H1 (cell line): ENCODE data around the gene RPL7L1. TPM values are rescaled to one million over a fixed set of nuclear protein-coding genes. Genes with fewer than 3 reads are reported as not detected.

Experiments used
- CTCF ChIA-PET: fragments of 300-600 bp; sonication (Branson Sonifier 250); formaldehyde crosslinking; loops from one replicate; lab custom pipeline; 2021; ENCODE audit not compliant: partially characterized antibody; lab: Charles Lee
- POLR2A ChIA-PET: fragments of 300-600 bp; sonication (Branson Sonifier 250); formaldehyde crosslinking; loops from one replicate; lab custom pipeline; 2021; ENCODE audit warnings: inconsistent platforms; ENCODE audit not compliant: partially characterized antibody; lab: Charles Lee
- DNase-seq, 2 experiments: peaks; one replicate each; pipeline versions ENCODE4 v3.0.0 to v3.0.0-alpha.2; 2010 to 2022; ENCODE audit warnings: low spot score in 2 of 2, low read depth in 1 of 2, mixed read lengths in 1 of 2
- FAIRE-seq: peaks from 2 replicates; lab custom pipeline; 2011; peaks lifted over from hg19 to GRCh38; lab: Jason Lieb, UNC
- H2AFZ ChIP-seq: 2 replicates; pipeline ENCODE4 v1.8.1; 2012; ENCODE audit warnings: low read length, inconsistent platforms
- H2AK5ac ChIP-seq: 2 replicates; pipeline ENCODE4 v1.6.1; 2013; ENCODE audit warnings: low read depth, low read length
- H2BK120ac ChIP-seq: replicated peaks from 2 replicates; pipeline ENCODE3; 2013; ENCODE audit warnings: low read depth, low read length, inconsistent platforms
- H2BK12ac ChIP-seq: 2 replicates; pipeline ENCODE4 v1.6.1; 2013; ENCODE audit warnings: low read depth, low read length
- H2BK15ac ChIP-seq: 2 replicates; pipeline ENCODE4 v1.6.1; 2013; ENCODE audit warnings: low read length
- H2BK20ac ChIP-seq: 2 replicates; pipeline ENCODE4 v1.6.1; 2013; ENCODE audit warnings: low read length
- H2BK5ac ChIP-seq: 2 replicates; pipeline ENCODE4 v1.6.1; 2013; ENCODE audit warnings: low read depth, low read length
- H3K14ac ChIP-seq: 2 replicates; pipeline ENCODE4 v1.6.1; 2013; ENCODE audit warnings: inconsistent platforms; ENCODE audit not compliant: insufficient read length
- H3K18ac ChIP-seq: 2 replicates; pipeline ENCODE4 v1.6.1; 2013; ENCODE audit warnings: low read length; ENCODE audit errors: extremely low read depth
- H3K23ac ChIP-seq: 2 replicates; pipeline ENCODE4 v1.6.1; 2013; ENCODE audit warnings: inconsistent platforms; ENCODE audit not compliant: insufficient read length
- H3K23me2 ChIP-seq: 2 replicates; pipeline ENCODE4 v1.6.1; 2013; ENCODE audit warnings: low read depth, low read length
- H3K27ac ChIP-seq: 2 replicates; pipeline ENCODE4 v1.6.1; 2011; ENCODE audit warnings: low read depth, low read length, inconsistent platforms
- H3K27me3 ChIP-seq, 4 experiments: replicated peaks in 1 of 4; 1 replicate in 1 of 4; 2 replicates in 3 of 4; pipeline versions ENCODE4 v1.6.1 to v1.8.1; 2011 to 2013; ENCODE audit warnings: low read length in 3 of 4, mild to moderate bottlenecking in 3 of 4, inconsistent platforms in 2 of 4, mixed read lengths in 2 of 4, moderate library complexity in 1 of 4; ENCODE audit not compliant: control insufficient read depth in 3 of 4, insufficient read depth in 3 of 4; ENCODE audit errors: extremely low read depth in 1 of 4
- H3K36me3 ChIP-seq, 4 experiments: 2 replicates each; pipeline versions ENCODE4 v1.6.1 to v1.8.1; 2011 to 2013; ENCODE audit warnings: mild to moderate bottlenecking in 4 of 4, low read length in 3 of 4, moderate library complexity in 2 of 4, control low read depth in 1 of 4, inconsistent platforms in 1 of 4; ENCODE audit not compliant: insufficient read depth in 4 of 4, control insufficient read depth in 2 of 4
- H3K4ac ChIP-seq: replicated peaks from 2 replicates; pipeline ENCODE3; 2013; ENCODE audit warnings: low read length, low read depth, mixed read lengths, inconsistent platforms; ENCODE audit not compliant: insufficient read length
- H3K4me1 ChIP-seq, 4 experiments: replicated peaks in 1 of 4; 1 replicate in 1 of 4; 2 replicates in 3 of 4; pipeline versions ENCODE4 v1.6.1 to v1.8.1; 2011 to 2013; ENCODE audit warnings: low read length in 3 of 4, inconsistent platforms in 2 of 4, mixed read lengths in 1 of 4; ENCODE audit not compliant: insufficient read depth in 4 of 4, control insufficient read depth in 3 of 4
- H3K4me2 ChIP-seq, 2 experiments: 2 replicates each; pipeline versions ENCODE4 v1.6.1 to v1.8.1; 2011 to 2013; ENCODE audit warnings: low read depth in 2 of 2, low read length in 2 of 2, control low read depth in 1 of 2, inconsistent platforms in 1 of 2, mild to moderate bottlenecking in 1 of 2; ENCODE audit not compliant: insufficient read depth in 1 of 2
- H3K4me3 ChIP-seq, 4 experiments: fragments of 200-600, 300-600 bp in 1 of 4; sonication (generic), shearing (Covaris generic), sonication (Bioruptor Twin) in 1 of 4; 2 replicates each; pipeline versions ENCODE4 v1.5.1 to v1.8.1; 2011 to 2016; ENCODE audit warnings: low read length in 4 of 4, low read depth in 3 of 4, control low read depth in 2 of 4, inconsistent platforms in 2 of 4, mild to moderate bottlenecking in 2 of 4, mixed read lengths in 1 of 4, moderate library complexity in 1 of 4; ENCODE audit not compliant: insufficient read depth in 2 of 4; ENCODE audit errors: extremely low read depth in 1 of 4
- H3K56ac ChIP-seq: replicated peaks from 2 replicates; pipeline ENCODE3; 2013; ENCODE audit warnings: low read depth, mild to moderate bottlenecking, mixed read lengths, low read length, inconsistent platforms; ENCODE audit not compliant: insufficient read length
- H3K79me1 ChIP-seq: 2 replicates; pipeline ENCODE4 v1.6.1; 2013; ENCODE audit warnings: low read depth, low read length, control low read depth
- H3K79me2 ChIP-seq, 2 experiments: 2 replicates each; pipeline versions ENCODE4 v1.6.1 to v1.8.1; 2012 to 2013; ENCODE audit warnings: low read length in 2 of 2, mild to moderate bottlenecking in 2 of 2, inconsistent platforms in 1 of 2; ENCODE audit not compliant: insufficient read depth in 2 of 2, control insufficient read depth in 1 of 2
- H3K9ac ChIP-seq, 4 experiments: replicated peaks in 1 of 4; 1 replicate in 1 of 4; 2 replicates in 3 of 4; pipeline versions ENCODE4 v1.6.1 to v1.8.1; 2011 to 2013; ENCODE audit warnings: low read depth in 3 of 4, low read length in 3 of 4, control low read depth in 2 of 4, mild to moderate bottlenecking in 2 of 4, moderate library complexity in 2 of 4, inconsistent platforms in 1 of 4; ENCODE audit errors: extremely low read depth in 1 of 4
- H3K9me3 ChIP-seq, 2 experiments: 2 replicates each; pipeline versions ENCODE4 v1.6.1 to v1.8.1; 2012 to 2013; ENCODE audit warnings: mild to moderate bottlenecking in 2 of 2, moderate library complexity in 2 of 2, control low read depth in 1 of 2, inconsistent platforms in 1 of 2, low read depth in 1 of 2, low read length in 1 of 2, mixed read lengths in 1 of 2; ENCODE audit not compliant: insufficient read depth in 2 of 2
- H4K20me1 ChIP-seq, 2 experiments: replicated peaks in 1 of 2; 2 replicates each; pipeline versions ENCODE3 to v1.8.1; 2011 to 2013; ENCODE audit warnings: inconsistent platforms in 2 of 2, low read length in 2 of 2, mild to moderate bottlenecking in 1 of 2; ENCODE audit not compliant: insufficient read depth in 2 of 2, control insufficient read depth in 1 of 2
- H4K5ac ChIP-seq: 2 replicates; pipeline ENCODE4 v1.6.1; 2013; ENCODE audit warnings: low read length, low read depth, mixed read lengths, inconsistent platforms; ENCODE audit not compliant: insufficient read length
- H4K8ac ChIP-seq: 2 replicates; pipeline ENCODE4 v1.8.0; 2013; ENCODE audit warnings: mild to moderate bottlenecking, moderate library complexity, low read length, inconsistent platforms; ENCODE audit not compliant: insufficient read depth; ENCODE audit errors: extremely low read depth
- H4K91ac ChIP-seq: replicated peaks from 2 replicates; pipeline ENCODE3; 2013; ENCODE audit warnings: low read length, mixed read lengths, inconsistent platforms; ENCODE audit not compliant: insufficient read length
- EGR1 ChIP-seq: IDR thresholded peaks from 2 replicates; pipeline ENCODE4 v1.6.1; 2011; ENCODE audit warnings: low read depth, low read length, borderline replicate concordance
- EP300 ChIP-seq, 2 experiments: IDR thresholded peaks; 1 replicate in 1 of 2; 2 replicates in 1 of 2; pipeline ENCODE4 v1.6.1; 2011 to 2012; ENCODE audit warnings: low read depth in 2 of 2, low read length in 2 of 2, mild to moderate bottlenecking in 2 of 2, borderline replicate concordance in 1 of 2, inconsistent platforms in 1 of 2, moderate library complexity in 1 of 2
- FOSL1 ChIP-seq: IDR thresholded peaks from 2 replicates; pipeline ENCODE4 v1.6.1; 2011; ENCODE audit warnings: mild to moderate bottlenecking, low read depth, low read length, moderate library complexity; ENCODE audit not compliant: insufficient read depth
- HDAC6 ChIP-seq: IDR thresholded peaks from one replicate; pipeline ENCODE4 v1.7.1; 2012; ENCODE audit warnings: low read depth, mild to moderate bottlenecking, inconsistent platforms, low read length, moderate library complexity
- KDM4A ChIP-seq: IDR thresholded peaks from one replicate; pipeline ENCODE4 v1.7.1; 2012; ENCODE audit warnings: low read depth, mild to moderate bottlenecking, moderate library complexity, low read length, inconsistent platforms; ENCODE audit not compliant: severe bottlenecking
- TAF1 ChIP-seq: IDR thresholded peaks from 2 replicates; pipeline ENCODE4 v1.6.1; 2011; ENCODE audit warnings: mild to moderate bottlenecking, low read depth, low read length
- WGBS, 2 experiments: shearing (Covaris generic) in 1 of 2; methylation state at CpG; one replicate each; pipeline versions ENCODE4 v1.1.6 to v1.1.7; 2013 to 2015; ENCODE audit warnings: low lambda C conversion rate in 2 of 2, mixed read lengths in 2 of 2, inconsistent platforms in 1 of 2, low coverage in 1 of 2, missing lambda C conversion rate in 1 of 2; ENCODE audit not compliant: insufficient replicate concordance in 2 of 2, insufficient coverage in 1 of 2, insufficient read length in 1 of 2; ENCODE audit errors: extremely low coverage in 1 of 2, missing lambda C conversion rate in 1 of 2; 5-methylcytosine and 5-hydroxymethylcytosine counted together
- polyA plus RNA-seq, 7 experiments: library from polyadenylated mRNA; depleted of rRNA in 3 of 7; stranded (reverse) in 5 of 7; unstranded in 2 of 7; fragments of >200 nt in 5 of 7; fragments of 200-250 nt in 2 of 7; gene quantifications; 1 replicate in 5 of 7; 2 replicates in 1 of 7; 4 replicates in 1 of 7; pipeline versions ENCODE4 v1.2.1 to v1.2.3, GENCODE V29; 2011 to 2013; ENCODE audit warnings: missing spikeins in 2 of 7, mixed read lengths in 2 of 7
- total RNA-seq: library from RNA; stranded (reverse); fragmentation: NEBNext Ultra II Directional; extraction: Animal tissue kit (Norgen Biotek cat#: 25700); gene quantifications from 2 replicates; pipeline ENCODE4 v1.2.1, GENCODE V29; 2021

RPL7L1 gene
- total and polyA plus RNA-seq, 2 of the 8 experiments (the other 6 are each of a cell fraction or from before 2014, with no cell fraction given) = 31.0 to 117 TPM

- H4K20me1 ChIP-seq = peaks cover 0 to 2% of the 10 kb centered on the region in 2 experiments
- no peak overlapping the region for H3K56ac ChIP-seq
- H4K8ac ChIP-seq = no peak overlapping the region
- H2AFZ ChIP-seq = no peak overlapping the region
- H3K4me2 ChIP-seq = no peak overlapping the region
- H3K14ac ChIP-seq = no peak overlapping the region
- H3K9me3 ChIP-seq = no peaks in the 10 kb centered on the region
- CTCF ChIA-PET = interaction anchor here (0.6 to 1.6 kb wide), 9 partner anchors 11 to 170 kb away, joined by 3 to 6 read pairs (median 3); partner anchors contain the start of gene RPL7L1
- H2BK20ac ChIP-seq = no peak overlapping the region
- no peak overlapping the region for H2BK5ac ChIP-seq
- no peaks in the 10 kb centered on the region; the same call in 1 of the 2 replicates for H3K79me1 ChIP-seq
- no peaks in the 10 kb centered on the region; the same call in 1 of the 2 replicates for H3K23me2 ChIP-seq
- no peak overlapping the region for H2BK12ac ChIP-seq
- FAIRE-seq = no peak
- H3K9ac ChIP-seq = no peak overlapping the region
- no peak overlapping the region for H2AK5ac ChIP-seq
- POLR2A ChIA-PET = interaction anchor here (0.7 to 1.4 kb wide), 8 partner anchors 11 to 260 kb away, joined by 3 to 4 read pairs (median 3); partner anchors contain the start of gene RPL7L1
- no peak overlapping the region for H3K18ac ChIP-seq
- no peaks in the 10 kb centered on the region for H3K27me3 ChIP-seq
- no peak overlapping the region for H3K23ac ChIP-seq
- H3K4me3 ChIP-seq = no peak overlapping the region
- no peak overlapping the region for H3K4ac ChIP-seq
- no peaks in the 10 kb centered on the region for H3K4me1 ChIP-seq
- 95% methylated on average over 3 of the region's 3 CpGs; no CpG with 5 or more reads in 1 of the 2 experiments for WGBS, 2 experiments
- DNase-seq = no peak
- no peak overlapping the region for H4K91ac ChIP-seq
- no peak overlapping the region for H4K5ac ChIP-seq
- no peak overlapping the region for H2BK120ac ChIP-seq
- H3K36me3 ChIP-seq = peaks cover 15 to 28% (median 22%) of the 10 kb centered on the region in 4 experiments; a peak in 7 of 8 replicates
- no peak overlapping the region for H2BK15ac ChIP-seq
- no peaks in the 10 kb centered on the region for H3K79me2 ChIP-seq
- no peak overlapping the region for H3K27ac ChIP-seq
- TF ChIP-seq EP300 (IDR thresholded peaks at IDR 0.05; ENCODE audit: borderline replicate concordance in 1 of 2, low read depth in 2 of 2, low read length in 2 of 2) (no peak), FOSL1 (no peak), HDAC6 (no peak), EGR1 (no peak), KDM4A (no peak), TAF1 (no peak)
Observed at GRCh38 chr6:42831237-42831636, 48.2 kb upstream of the RPL7L1 start.
